DOHH2 (cell line): ENCODE results near the gene B3GALT6.
A peak's percentile ranks its signal among the peaks of the same experiment; 100 is the strongest.

ENCODE experiments used
- H3F3A ChIP-seq: fragments of 200-600 bp; sonication (generic), shearing (Covaris generic); 2 replicates; pipeline ENCODE4 v1.6.0; 2016; ENCODE audit warnings: antibody characterized with exemption, mild to moderate bottlenecking; ENCODE audit not compliant: control insufficient read depth, insufficient read depth
- H3K27ac ChIP-seq: fragments of 200-600 bp; sonication (generic); 2 replicates; pipeline ENCODE4 v1.5.1; 2014; ENCODE audit warnings: low read depth, mild to moderate bottlenecking, low read length, moderate library complexity
- H3K27me3 ChIP-seq: fragments of 200-600 bp; sonication (generic); 2 replicates; pipeline ENCODE4 v1.6.1; 2014; ENCODE audit warnings: mild to moderate bottlenecking, low read length, mixed read lengths; ENCODE audit not compliant: control insufficient read depth
- H3K36me3 ChIP-seq: fragments of 200-600 bp; sonication (generic); 2 replicates; pipeline ENCODE4 v1.6.1; 2014; ENCODE audit warnings: mild to moderate bottlenecking, low read length, moderate library complexity, mixed read lengths; ENCODE audit not compliant: control insufficient read depth
- H3K4me1 ChIP-seq: fragments of 200-600 bp; sonication (generic); 2 replicates; pipeline ENCODE4 v1.6.1; 2014; ENCODE audit warnings: mild to moderate bottlenecking, low read length, mixed read lengths; ENCODE audit not compliant: control insufficient read depth
- H3K4me2 ChIP-seq: fragments of 200-600 bp; sonication (generic); 2 replicates; pipeline ENCODE4 v1.6.0; 2014; ENCODE audit warnings: mild to moderate bottlenecking, low read length, moderate library complexity
- H3K4me3 ChIP-seq: fragments of 200-600 bp; sonication (generic); 2 replicates; pipeline ENCODE4 v1.5.1; 2014; ENCODE audit warnings: mild to moderate bottlenecking, low read length, mixed read lengths
- H3K79me2 ChIP-seq: fragments of 200-600 bp; sonication (generic); 2 replicates; pipeline ENCODE4 v1.6.1; 2014; ENCODE audit warnings: mild to moderate bottlenecking, low read length, mixed read lengths; ENCODE audit not compliant: control insufficient read depth
- H3K9me2 ChIP-seq: fragments of 200-600 bp; sonication (generic); replicated peaks from 2 replicates; pipeline ENCODE4 v1.6.1; 2014; ENCODE audit warnings: mild to moderate bottlenecking, low read length, mixed read lengths; ENCODE audit not compliant: control insufficient read depth
- H3K9me3 ChIP-seq: fragments of 200-600 bp; sonication (generic); 2 replicates; pipeline ENCODE4 v1.6.1; 2014; ENCODE audit warnings: antibody characterized with exemption, low read length, mixed read lengths; ENCODE audit not compliant: control insufficient read depth, insufficient read depth
- H4K20me1 ChIP-seq: fragments of 200-600 bp; sonication (generic); 2 replicates; pipeline ENCODE4 v1.6.0; 2014; ENCODE audit warnings: low read depth, mild to moderate bottlenecking, antibody characterized with exemption, low read length, moderate library complexity; ENCODE audit not compliant: control insufficient read depth, insufficient read depth
- CTCF ChIP-seq: fragments of 200-600 bp; sonication (generic); IDR thresholded peaks from one replicate; pipeline ENCODE4 v1.5.1; 2014; ENCODE audit warnings: antibody characterized with exemption, mild to moderate bottlenecking, low read depth, low read length; ENCODE audit not compliant: poor library complexity, severe bottlenecking
- EZH2phosphoT487 ChIP-seq: fragments of 200-600 bp; sonication (generic); IDR thresholded peaks from 2 replicates; pipeline ENCODE4 v1.6.1; 2017; ENCODE audit warnings: borderline replicate concordance, mild to moderate bottlenecking, antibody characterized with exemption, low read length, moderate library complexity, mixed read lengths

Gene B3GALT6

GRCh38 chr1:1274931-1275431 lies 42.9 kb downstream of the B3GALT6 start:
- no peak for TF ChIP-seq EZH2phosphoT487
- no peak for TF ChIP-seq CTCF
- no peaks in the 10 kb centered on the region for H3K27me3 ChIP-seq
- H3K27ac ChIP-seq: no peak overlapping the region
- peak overlapping the region; percentile 97 for H3K4me2 ChIP-seq
- H3K36me3 ChIP-seq: peaks cover 29% of the 10 kb centered on the region
- H4K20me1 ChIP-seq: peaks cover 25% of the 10 kb centered on the region
- peak overlapping the region; percentile 98 for H3K4me3 ChIP-seq
- H3K9me2 ChIP-seq: no peaks in the 10 kb centered on the region
- H3K9me3 ChIP-seq: no peaks in the 10 kb centered on the region
- H3K4me1 ChIP-seq: peaks cover 30% of the 10 kb centered on the region
- H3K79me2 ChIP-seq: peaks cover 42% of the 10 kb centered on the region
- H3F3A ChIP-seq: no peaks in the 10 kb centered on the region

GRCh38 chr1:1275836-1276235 lies 43.8 kb downstream of the B3GALT6 start:
- peaks cover 21% of the 10 kb centered on the region for H3K36me3 ChIP-seq
- H3K9me2 ChIP-seq: no peaks in the 10 kb centered on the region
- H3K27ac ChIP-seq: no peak overlapping the region
- no peak for TF ChIP-seq EZH2phosphoT487
- H3K9me3 ChIP-seq: no peaks in the 10 kb centered on the region
- H3K4me1 ChIP-seq: peaks cover 28% of the 10 kb centered on the region
- no peak overlapping the region for H3K4me2 ChIP-seq
- no peak overlapping the region for H3K4me3 ChIP-seq
- H3F3A ChIP-seq: no peaks in the 10 kb centered on the region
- peaks cover 17% of the 10 kb centered on the region; the same call in 1 of the 2 replicates for H4K20me1 ChIP-seq
- no peaks in the 10 kb centered on the region for H3K27me3 ChIP-seq
- peaks cover 34% of the 10 kb centered on the region for H3K79me2 ChIP-seq

- Histone ChIP-seq H3K4me2 (no peak overlapping the region), H3K9me3 (no peaks in the 10 kb centered on the region), H3K27me3 (no peaks in the 10 kb centered on the region), H3K36me3 (no peaks in the 10 kb centered on the region), H3K79me2 (peaks cover 6% of the 10 kb centered on the region), H3K27ac (no peak overlapping the region), H3K4me3 (no peak overlapping the region), H3F3A (no peaks in the 10 kb centered on the region), H3K4me1 (peaks cover 9% of the 10 kb centered on the region), H4K20me1 (no peaks in the 10 kb centered on the region), H3K9me2 (no peaks in the 10 kb centered on the region)
- TF ChIP-seq EZH2phosphoT487 (no peak), CTCF (no peak)
Observed at GRCh38 chr1:1278620-1279019, 46.6 kb downstream of the B3GALT6 start.

GRCh38 chr1:1279028-1279427 lies 47.0 kb downstream of the B3GALT6 start:
- Histone ChIP-seq H3K27me3 (no peaks in the 10 kb centered on the region), H3K36me3 (no peaks in the 10 kb centered on the region), H3K27ac (no peak overlapping the region), H4K20me1 (no peaks in the 10 kb centered on the region), H3K79me2 (peaks cover 5% of the 10 kb centered on the region), H3K4me3 (no peak overlapping the region), H3K4me2 (no peak overlapping the region), H3F3A (no peaks in the 10 kb centered on the region), H3K9me3 (no peaks in the 10 kb centered on the region), H3K9me2 (no peaks in the 10 kb centered on the region), H3K4me1 (peaks cover 9% of the 10 kb centered on the region)
- TF ChIP-seq CTCF: no peak
- TF ChIP-seq EZH2phosphoT487: no peak
